NCI-H510A (cell line): ENCODE measurements around the gene RBP3.

Experiments used
- DNase-seq: peaks from one replicate; lab custom pipeline; 2025; lab: John Stamatoyannopoulos, UW

The RBP3 gene

DNA sequence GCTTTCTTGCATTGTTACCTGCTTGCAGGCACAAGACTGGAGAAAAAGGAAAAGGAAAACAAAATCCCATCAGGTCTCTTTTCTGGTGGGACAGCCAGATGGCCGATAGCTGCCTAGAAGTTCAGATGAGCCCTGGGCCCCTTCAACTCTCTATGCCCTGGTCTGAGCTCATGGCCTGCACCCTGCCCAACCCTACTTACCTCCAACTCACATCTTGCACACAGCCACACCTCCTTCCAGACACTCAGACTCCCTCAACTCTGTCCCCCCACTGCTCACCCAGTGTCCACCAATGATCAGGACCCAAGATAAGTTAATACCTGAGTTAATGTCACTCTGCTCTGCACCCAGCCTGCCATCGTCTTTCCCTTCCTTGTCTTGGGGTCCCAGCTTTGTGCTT, 10.9 kb downstream of the RBP3 start:
- DNase-seq: no peak

DNA sequence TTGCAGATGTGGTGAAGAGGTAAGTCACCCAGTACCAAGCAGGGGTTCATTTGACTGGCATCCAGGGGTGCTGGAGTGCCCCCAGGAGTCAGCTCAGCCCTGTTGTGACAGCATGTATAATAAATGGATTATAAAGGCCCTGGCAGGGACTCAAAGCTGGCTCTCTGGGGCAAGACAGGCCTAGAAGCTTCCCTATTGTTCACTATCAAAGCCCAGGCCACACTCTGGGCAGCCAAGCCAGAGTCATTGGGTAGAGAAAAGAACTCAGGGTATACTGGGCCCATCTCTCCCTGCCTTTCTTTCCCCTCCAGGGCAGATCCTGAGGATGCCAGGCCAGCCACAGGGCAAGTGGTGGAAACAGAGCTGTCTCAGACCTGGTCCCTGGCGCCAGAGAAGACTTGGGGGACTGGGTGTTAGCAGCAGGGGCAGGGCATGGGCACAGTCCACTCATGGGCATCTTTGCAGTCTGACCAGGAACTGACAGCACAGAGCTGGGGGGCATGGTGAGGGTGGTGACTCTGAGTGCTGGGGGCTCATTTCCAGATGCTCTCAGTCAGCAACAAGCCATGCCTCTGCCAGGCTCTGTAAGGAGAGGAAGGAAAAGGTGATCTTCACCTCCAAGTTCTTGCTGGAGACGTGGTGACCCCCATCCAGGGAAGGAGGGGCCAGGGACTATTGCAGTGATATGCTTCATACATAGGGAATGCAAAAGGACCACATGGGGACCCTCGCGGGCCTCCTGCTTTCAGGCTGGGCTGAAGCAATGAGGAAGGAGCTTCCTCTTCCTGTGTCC, 11.7 kb downstream of the RBP3 start:
- no peak for DNase-seq

DNA sequence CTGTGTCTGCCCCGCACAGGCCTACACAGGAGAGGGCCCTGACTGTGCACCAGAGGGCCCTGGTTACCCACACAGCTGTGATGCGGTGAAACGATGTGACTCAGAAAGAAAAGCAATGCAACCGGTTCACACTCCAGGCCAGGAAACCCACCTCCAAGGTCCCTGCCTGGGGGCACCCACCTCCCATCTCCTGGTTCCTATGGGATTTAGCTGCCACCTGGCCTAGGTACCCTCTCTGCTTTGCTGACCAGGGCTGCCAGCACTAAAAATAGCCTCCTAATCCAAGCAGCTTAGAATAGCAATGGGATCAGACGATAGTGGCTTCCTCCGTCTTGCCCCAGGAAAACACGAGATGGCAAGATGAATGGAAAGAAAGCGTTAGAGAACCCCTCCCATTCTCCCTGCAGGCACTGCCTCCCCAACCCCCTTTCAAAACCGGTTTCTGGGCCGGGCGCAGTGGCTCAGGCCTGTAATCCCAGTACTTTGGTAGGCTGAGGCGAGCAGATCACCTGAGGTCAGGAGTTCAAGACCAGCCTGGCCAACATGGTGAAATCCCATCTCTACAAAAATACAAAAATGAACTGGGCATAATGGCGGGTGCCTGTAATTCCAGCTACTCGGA, 12.4 kb downstream of the RBP3 start:
- DNase-seq: no peak

DNA sequence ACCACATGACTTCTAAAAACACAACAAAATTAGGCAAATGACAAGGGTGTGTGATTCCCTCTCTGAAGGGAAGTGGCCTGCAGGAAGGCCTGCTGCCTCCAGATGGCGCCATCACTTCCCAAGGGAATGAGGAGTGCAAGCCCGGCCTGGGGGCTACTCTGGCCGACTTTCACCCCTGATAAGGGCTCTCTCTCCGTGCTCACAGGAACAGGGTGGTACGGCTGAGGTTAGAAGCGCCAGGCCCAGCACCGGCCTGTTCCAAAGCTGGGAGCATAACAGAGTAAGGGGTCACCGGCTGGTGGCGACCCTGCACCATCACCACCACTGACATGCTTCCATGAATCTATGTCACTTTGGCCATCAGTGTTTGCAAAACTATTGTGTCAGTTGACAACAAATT, 13.1 kb downstream of the RBP3 start:
- DNase-seq: no peak

DNA sequence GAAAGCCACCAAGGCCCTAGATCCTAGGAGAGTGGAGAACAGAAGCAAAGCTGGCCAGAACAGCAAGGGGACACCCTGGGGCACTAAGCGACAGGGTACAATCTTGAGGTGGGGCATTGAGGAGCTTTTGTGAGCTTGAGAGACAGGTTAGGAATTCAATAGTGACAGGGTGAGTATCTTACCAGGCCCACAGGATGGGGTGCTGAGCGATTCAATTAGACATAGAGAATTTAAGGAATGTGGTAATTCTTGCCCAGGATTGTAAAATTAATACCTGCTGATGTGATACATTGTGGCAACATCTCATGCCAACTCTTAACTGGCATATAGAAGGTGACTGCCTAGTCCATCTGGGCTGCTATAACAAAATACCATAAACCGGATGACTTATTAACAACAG, 14.0 kb downstream of the RBP3 start:
- no peak for DNase-seq

DNA sequence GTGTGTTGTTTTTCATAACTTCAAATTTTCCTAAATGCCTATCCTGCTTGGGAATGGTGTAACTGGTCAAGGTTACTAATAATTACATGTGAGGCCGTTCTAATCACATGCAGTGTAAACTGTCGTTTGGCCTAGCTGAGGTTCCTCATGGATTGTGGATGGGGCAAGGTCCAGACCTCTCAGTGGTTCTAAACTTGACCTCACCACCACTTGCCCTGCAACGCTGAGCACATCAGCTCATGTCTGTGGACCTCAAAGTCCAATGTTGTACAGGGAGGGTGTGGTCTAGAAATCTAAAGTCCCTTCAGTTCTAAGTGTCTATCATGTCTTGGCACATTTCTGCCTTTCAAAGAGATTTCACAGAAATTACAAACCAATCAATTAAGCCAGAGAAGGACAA, 15.6 kb downstream of the RBP3 start:
- DNase-seq: no peak

DNA sequence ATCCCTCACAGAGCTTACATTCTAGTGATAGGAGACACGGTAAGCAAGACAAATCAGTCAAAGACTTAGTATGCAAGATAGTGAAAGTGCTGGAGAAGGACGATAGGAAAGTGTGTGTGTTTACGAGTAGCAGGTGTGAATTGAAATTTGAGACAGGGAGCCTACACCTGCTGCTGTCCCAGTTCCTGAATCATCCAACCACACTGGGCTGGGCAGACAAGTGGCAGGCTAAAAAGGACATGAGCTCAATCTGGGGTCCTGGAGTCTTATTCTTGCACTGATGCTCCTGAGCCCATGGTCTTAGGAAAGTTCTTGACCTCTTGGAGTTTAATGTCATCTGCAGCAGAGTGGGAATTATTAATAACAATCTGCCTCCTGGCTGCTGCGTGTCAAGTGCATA, 16.2 kb downstream of the RBP3 start:
- DNase-seq: peak; percentile 40

DNA sequence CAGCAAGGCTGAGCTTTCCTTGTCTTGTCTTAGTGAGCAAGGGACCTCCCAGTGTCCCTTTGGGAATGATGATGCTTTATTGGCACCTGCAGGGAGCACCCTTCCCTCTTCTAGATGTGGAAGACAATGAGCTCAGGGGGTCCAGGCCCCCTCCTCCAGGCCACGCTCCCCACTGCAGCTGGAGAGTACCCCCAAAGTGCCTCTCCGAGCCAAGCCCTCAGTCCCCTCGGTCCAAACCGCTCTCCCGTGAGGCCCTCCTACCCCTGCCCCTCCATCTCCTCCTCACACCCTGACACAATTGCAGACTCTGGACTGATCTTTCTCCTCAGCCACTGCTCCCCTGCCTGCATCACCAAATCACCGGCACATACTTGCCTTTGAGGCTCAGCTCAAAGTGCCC, 16.7 kb downstream of the RBP3 start:
- DNase-seq: no peak

DNA sequence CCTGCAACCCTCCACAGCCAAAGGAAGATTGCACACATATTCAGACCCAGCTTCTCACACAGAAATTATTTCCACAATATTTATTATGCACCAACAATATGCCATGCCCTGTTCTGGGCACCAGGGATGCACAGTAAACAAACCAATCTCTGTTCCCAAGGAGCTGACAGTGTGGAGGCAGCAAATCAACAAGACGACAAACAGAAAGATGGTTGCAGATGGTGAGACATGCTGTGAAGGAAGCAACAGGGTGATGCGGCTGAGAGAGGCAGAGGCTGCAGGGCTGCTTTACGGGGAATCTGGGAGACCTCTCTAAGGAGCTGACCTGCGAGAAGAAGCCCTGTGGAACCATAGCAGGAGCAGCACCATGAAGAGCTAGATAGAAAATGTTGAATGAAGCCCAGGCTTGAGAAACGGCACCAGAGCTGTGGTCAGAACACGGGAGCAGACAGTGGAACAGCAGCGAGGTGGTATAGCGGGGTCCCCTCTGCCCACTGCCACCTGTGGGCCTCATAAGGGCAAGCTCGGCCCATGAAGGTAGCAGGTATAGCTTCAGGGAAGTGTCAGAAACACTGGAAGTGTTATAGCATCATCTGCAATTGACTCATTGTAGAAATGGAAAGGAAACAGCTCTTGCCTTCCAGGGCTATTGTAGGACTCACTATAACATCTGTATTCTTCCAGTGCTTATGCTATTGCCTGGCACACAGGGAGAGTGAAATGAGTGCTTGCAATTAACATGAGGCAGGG, 17.4 kb downstream of the RBP3 start:
- DNase-seq: no peak

DNA sequence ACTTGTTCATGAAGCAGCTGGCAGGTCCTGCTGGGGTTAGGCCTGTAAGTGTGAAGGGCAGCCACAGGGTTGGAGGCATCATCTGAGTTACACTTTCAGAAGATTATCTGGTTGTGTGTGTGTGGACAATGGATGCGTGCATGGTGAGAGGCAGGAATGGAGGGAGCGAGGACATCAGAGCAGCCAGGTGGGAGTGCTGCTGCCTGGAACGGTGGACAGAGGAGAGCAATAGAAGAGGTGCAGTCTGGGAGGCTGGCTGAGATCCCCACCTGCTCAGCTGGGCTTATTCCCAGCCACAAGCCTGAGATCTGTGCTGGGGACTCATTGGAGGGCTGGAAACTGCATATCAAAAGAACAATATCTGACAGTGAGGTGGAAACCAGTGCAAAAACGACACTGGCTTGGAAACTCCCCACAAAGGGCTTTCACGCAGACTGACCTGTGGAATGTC, 18.0 kb downstream of the RBP3 start:
- no peak for DNase-seq

DNA sequence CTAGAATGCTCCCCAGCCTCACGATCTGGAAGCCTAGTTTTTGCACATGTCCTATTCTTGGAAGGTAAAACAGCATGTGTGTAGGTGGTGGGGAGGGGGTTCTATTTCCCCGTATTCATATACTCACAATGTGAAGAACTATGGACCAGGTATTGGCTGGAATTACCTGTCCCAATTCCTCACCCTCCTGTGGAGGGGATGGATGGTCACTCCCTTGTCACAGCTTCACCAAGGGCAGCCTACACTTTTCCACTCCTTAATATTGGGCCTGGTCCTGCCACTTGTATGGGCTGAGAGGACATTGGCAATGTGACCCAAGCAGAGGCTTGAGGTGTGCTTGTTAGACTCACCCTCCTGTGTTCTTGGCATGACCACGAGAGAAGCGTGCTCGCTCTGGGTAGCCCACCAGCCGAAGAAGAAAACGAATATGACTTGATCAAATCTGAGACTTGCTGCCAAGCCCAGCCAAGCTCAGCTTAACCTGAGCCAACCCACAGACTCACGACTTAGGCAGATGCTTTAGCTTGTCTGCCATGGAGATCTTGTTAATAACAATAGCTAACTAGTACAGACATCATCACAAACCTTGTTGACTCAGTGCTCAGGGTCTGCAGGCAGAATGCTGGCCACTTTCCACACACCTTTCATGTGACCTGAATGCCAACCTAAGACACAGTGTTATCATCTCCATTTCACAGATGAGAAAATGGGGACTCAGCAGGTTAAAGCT, 18.7 kb downstream of the RBP3 start:
- DNase-seq: no peak

DNA sequence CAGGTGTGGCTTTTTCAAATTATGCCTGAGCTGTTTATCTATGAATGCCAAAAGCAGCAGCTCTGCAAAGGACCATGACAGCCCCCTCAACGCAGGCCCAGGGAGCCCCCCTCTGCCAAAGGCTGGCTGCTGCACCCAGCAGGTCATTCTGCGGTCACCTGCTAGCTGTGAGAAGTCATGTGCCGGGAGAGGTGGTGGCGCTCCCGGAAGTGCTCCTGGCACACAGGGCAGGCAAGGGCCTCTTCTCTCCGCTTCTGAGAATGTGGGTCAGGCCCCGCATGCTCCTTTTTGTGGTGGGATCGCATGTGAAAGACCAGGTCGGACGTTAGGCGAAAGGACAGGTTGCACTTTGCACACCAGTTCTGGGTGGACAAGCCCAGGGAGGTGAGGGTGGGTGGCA, 19.5 kb downstream of the RBP3 start:
- DNase-seq: no peak

DNA sequence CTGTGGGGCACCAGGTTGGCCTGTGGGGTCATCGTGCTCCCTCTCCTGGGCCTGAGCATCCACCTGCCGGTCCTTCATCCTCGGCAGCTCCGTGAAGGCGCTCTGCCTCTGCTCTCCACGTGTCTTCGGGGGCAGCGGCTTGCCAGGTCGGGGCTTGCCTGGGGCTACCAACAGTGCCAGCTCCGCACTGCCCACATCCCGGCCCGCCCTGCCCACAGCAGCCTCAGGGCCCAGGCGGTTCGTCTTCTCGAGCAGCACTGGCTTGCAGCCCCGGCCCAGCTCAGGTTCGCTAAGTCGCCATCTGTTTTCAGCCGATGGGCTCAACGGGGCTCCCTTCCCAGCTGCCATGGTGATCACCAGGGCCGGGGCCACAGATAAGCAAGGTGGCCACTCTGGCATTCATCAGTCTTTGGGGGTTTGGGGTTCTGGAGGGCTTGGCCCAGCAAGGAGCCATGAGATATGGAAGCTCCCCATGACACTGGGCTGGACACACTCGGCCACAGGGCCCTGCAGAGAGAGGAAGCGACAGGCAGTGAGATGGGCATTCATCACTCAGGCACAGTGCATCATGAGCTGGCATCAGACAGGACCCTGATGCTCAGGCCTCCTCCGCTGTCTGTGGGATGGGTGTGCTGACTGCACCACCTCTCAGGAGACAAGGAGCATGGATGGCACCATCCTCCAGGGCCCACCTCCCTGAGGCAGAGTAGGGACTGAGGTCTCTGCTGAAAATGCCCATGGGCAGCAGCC, 20.4 kb downstream of the RBP3 start:
- DNase-seq: no peak

DNA sequence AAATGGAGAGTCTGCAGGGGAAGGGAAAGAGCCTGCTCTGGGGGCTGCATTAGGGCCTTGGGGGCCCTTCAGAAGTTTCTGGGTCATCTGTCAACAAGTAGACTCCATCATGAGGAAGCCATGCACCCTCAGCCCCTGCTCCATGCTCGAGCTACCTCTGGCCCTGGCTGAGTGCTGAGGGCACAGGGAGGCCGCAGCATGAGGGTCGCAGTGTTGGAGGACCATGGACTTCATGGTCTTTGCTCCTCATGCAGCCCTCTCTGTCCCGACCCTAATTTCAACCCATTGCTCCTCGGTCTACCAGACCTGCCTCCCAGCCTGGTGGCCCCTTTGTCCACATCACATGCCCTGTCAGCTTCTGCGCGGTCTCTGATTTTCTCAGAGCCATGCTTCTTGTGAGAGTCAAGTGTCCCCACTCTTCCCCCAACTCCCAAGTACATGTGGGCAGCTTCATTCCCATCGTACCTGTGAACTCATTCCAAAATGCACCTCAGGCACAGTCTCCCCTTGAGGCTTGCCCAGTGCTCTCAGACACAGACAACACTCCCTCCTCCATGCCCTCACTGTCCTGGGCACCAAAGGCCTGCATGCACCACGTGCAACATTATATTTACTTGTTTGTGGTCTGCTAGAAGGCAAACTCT, 21.2 kb downstream of the RBP3 start:
- no peak for DNase-seq

DNA sequence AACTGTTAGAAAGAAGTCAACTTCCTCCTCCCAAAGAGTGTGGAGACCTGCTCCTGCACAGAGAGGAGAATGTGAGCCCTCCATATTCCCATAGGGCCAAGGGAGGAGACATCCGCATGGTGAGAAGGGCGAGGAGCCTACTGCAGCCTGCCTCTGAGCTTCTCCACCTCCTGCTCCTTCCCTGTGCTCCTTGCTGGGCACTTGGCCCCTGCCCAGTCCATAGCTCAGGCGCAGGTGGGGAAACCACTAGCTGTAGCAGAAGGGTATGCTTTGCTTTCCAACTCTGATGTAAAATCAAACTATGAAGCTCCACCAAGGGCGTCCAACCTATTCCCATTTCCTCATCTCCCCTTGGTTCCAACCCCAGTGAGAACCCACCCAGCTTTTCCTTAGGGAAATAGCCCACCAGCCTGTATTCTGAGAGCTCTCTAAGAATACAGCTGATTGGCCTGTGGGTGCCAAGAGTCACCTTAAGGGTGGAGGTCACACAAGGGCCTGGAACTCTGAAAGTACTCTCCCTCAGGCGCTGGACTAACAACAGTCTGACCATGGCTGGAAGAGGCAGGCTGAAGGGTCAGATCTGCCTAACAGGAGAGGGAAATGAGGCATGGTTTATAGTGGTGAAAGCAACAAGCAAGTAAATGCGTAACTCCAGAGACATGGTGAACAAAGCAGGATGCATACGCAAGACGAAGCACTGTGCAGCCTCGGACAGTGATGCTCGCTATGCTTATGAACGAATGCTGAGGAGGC, 22.0 kb downstream of the RBP3 start:
- DNase-seq: no peak

DNA sequence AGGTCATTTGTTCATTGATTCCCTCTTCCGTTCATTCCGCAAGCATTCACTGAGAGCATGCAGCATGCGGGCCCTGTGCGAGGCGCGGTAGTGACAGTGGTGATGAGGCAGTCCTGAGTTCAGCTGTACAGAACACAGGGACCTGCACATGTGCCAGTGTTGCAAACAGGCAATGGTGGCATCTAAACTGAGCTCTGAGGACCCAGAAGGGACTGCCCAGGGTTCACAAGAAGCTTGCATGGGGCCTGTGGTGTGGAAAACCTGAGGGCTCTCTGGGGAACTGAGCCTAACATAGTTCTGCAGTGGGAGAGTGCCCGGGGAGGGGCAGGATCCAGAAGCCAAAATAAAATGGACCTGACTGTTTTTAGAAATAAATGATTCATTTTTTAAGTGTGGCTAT, 22.7 kb downstream of the RBP3 start:
- no peak for DNase-seq

DNA sequence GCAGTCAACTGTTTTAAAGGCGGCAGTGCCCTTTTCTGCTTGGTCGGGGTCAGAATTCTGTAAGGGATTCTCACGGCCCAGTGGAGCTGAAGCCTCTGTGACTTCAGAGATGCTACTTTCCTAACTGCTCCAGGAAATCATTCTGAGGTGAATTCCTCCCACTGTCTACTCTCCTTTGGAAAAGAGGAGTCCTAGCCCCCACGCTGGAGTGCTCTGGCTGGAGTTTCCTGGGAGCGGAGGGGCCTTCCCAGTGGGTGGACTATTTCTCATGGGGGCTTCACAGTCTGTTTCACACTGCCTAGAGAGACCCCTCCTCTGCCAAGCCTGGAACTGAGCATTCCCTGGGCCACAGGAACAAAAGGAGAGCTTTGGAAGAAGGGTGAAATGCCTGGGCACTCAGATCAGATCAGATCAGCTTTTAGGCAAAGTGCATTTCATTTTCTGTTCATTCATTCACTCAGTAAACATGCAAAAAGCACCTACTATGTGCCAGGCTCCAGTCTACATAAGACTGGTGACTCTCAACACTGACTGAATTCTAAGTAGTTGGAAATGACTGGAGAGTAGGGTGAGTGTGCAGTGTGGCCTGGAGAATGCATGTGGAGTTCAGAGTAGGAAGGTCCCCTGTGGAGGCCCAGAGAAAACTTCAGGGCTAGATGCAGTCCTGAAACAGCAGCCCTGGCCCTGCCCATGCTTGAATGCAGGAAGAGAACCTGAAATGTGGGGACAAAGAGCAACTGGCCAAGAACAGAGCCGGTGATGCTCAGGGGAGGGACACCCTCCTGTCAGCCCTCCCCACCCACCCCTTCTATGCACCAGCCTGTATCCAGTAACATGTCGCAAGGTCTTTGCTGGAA, 23.7 kb downstream of the RBP3 start:
- DNase-seq: no peak

DNA sequence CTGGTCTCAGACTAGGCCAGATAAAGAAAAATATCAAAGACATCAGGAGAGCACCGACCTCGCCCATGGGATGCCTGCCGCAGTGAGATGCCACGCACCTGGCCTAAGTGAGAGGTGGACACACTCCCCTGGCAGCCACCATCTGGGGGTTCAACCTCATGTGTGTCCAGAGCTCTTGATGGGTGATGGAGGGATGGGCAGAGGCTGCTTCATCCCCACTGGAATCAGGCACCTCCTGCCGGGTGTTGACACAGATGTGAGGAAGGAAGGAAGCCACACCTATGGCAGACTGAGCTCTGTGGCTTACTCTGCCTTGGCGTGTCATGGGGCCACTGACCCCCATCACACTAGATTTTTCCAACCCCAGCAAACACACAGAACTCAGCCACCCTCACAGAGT, 24.6 kb downstream of the RBP3 start:
- DNase-seq: no peak
